Upper lobe of left lung (tissue), 4 donors: ENCODE data around the gene SPOCK1.

Experiments
- POLR2A ChIP-seq, 4 donors: fragments of 450-650 bp; IDR thresholded peaks; one replicate each; pipeline ENCODE4 v1.5.1; 2016 to 2017; ENCODE audit warnings: antibody characterized with exemption in 4 of 4, mild to moderate bottlenecking in 2 of 4
- POLR2AphosphoS5 ChIP-seq, 2 donors: sonication (generic); formaldehyde crosslinking; IDR thresholded peaks; one replicate each; pipeline ENCODE4 v1.5.1; 2017; ENCODE audit warnings: antibody characterized with exemption in 2 of 2

- TF ChIP-seq POLR2A (IDR thresholded peaks at IDR 0.05): no peak
- no peak for TF ChIP-seq POLR2AphosphoS5 (IDR thresholded peaks at IDR 0.05)
Observed at GRCh38 chr5:137250421-137250820, 248.7 kb downstream of the SPOCK1 start.
